Stimulated activated CD4-positive, alpha-beta T cell treated with anti-CD3 and anti-CD28 coated beads, TNF-alpha, amount 100 ng/mL, for 4 hours (primary cell): ENCODE measurements around the gene GJA3.

Experiments used
- DNase-seq, 3 experiments: peaks; one replicate each; pipeline ENCODE4 v3.0.0-alpha.2; 2020; ENCODE audit warnings: low read depth in 3 of 3

Gene GJA3

GRCh38 chr13:20160306-20161274 lies at the start of gene GJA3:
GJA3 (minus strand) TSS chr13:20161052; CDS start chr13:20143288, 17,764 bp downstream.
- peak; percentile 28 to 58 (median 51) for DNase-seq

DNA sequence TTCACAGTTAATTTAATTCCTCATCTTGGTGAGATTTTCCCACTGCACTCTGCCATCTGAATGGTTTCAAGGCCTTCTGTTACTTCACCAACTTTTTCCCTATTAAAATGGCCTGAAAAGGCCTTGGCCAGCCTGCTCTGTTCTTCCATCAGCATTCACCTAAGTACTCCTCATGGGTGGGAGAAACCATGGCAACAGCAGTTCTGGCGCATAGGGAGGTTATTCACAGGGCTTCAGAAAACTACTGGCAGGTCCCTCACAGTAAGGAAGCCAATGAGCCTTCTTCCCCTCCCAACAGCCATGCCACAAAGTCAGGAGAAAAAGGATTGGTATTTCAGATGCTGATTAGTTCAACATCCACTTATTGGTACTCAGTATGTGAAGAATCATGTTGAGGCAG lies 49.1 kb upstream of the GJA3 start:
- no peak for DNase-seq

- DNase-seq, result no peak
Measured at GRCh38 chr13:20206698-20207235, 45.9 kb upstream of the GJA3 start.

GRCh38 chr13:20206065-20206697 lies 45.3 kb upstream of the GJA3 start:
- no peak for DNase-seq

GRCh38 chr13:20198781-20199180 lies 37.9 kb upstream of the GJA3 start:
- DNase-seq, result no peak

DNA sequence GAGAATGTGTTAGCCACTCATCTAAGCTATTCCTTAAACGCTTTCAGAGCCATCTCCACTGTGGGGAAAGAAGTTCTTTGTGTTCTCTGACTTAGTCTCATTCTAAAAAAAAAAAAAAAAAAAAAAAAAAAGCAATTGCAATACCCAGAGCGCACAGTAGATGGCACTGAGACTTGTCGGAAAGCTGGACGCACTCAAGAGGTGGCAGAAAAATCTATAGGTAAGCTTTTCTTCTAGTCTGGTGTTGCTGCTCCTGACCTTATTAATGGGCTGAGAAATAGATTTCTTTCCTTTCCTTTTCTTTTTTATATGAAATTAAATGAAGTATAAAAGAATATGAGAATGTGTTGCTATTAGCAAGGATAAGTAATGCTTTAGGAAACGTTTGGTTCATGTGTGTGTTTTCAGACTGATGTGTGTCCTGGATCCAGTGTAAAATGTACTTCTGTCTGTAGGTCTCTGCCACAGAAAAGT lies 36.5 kb upstream of the GJA3 start:
- no peak for DNase-seq

DNA sequence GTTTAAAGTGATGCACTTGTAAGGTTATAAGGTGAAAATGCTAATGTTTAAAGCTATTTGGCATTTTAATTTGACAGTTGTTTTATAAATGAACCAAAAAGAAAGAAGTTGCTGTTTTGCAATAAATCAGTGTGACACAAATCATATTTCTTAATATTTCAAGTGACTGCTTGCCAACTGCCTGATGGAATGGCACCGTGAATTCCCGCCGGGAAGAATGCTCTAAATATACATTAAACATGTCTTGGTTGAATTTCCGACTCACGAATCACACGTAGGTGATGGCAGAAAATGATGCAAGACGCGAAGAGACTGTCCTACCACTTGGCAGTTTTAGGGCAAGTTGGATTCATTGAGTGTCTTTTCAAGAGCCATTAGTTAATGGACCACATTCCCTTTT lies 34.9 kb upstream of the GJA3 start:
- DNase-seq, result no peak

GRCh38 chr13:20193907-20194631 lies 33.2 kb upstream of the GJA3 start:
- no peak for DNase-seq

DNA sequence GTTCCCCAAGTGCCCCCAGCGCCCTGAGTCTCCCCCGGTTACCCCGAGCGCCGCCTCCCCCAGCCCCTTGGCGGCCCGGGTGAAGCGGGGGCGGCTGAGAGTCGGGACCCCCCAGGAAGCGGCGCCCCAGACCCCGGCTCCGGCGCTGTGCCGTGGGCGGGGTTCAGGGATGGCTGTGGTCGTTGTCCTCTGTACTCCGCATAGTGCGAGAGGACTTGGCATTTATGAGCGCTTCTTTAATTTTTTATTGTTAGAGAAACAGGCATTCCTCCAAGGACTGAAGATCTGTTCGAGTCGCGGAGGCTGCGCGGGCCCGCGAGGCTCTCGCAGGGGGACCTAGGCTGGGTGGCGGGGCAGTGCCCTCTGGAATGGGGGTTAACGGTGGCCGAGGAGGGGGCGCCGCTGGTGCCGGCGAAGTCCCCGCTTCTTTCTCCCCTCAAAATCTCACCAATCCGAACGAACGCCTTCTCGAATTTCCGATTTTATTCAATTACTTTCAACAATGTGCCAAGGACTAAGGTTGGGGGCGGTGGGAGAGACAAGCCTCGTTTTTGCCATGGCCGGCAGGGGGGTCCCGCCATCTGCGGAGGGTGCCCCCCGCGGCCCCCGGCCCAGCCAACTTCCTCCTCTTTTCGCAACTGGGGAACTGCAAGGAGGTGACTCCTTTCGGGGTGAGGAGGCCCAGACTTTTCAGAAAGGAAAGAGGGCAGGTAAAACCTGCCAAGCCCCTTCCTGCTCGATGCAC lies 32.5 kb upstream of the GJA3 start:
- DNase-seq, result no peak

DNA sequence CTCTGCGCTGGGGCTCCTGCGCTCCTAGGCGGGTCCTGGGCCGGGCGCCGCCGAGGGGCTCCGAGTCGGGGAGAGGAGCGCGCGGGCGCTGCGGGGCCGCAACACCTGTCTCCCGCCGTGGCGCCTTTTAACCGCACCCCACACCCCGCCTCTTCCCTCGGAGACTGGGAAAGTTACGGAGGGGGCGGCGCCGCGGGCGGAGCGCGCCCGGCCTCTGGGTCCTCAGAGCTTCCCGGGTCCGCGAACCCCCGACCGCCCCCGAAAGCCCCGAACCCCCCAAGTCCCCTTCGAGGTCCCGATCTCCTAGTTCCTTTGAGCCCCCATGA lies 31.9 kb upstream of the GJA3 start, which contains the start of gene GJB2:
Gene GJB2, minus strand, starts transcription at position 103 of the 326 bp plus-strand sequence. CDS start 3,357 bp downstream, outside the sequence.
- no peak for DNase-seq

- no peak for DNase-seq
Measured at GRCh38 chr13:20192158-20192835, 31.4 kb upstream of the GJA3 start.

DNA sequence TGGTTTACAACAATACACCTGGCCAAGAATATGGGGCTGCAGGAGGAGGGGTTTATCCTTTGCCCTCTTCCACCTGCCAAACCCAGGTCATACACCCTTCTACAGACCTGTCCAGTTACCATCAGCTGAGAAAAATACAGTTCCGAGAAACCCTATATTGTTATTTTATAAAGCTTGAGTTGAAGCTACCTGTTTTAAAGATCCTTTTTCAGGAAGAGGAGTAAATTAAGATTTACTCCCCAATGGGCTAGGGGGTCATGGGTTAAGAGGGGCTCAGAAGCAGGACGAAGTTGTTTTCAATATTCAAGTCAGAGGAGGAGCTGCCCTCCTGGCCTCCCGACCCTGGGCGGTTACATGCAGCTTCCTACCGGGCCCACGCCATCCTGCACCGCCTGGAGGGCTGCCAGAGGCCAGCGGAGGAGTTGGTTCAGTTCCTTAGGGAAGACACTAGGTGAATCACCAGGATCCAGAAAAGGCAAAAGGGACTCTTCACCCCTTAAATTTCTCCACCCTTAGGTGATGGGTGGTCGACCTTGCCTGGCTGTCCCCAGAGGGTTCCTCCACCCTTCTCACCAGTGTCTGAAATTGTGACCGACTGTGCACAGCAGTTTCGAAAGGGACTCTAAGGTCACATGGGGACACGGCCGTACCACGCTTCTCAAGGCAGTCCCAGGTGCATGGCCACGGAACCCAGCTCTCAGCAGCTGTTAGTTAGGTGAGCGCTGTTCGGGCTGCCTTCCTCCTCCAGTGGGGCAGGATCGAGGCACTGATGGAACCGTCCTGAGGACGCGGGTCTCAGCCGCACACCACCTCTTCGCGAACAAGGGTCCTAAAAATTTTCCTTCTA lies 30.7 kb upstream of the GJA3 start:
- no peak for DNase-seq

GRCh38 chr13:20190481-20191310 lies 29.8 kb upstream of the GJA3 start:
- DNase-seq, result no peak

DNA sequence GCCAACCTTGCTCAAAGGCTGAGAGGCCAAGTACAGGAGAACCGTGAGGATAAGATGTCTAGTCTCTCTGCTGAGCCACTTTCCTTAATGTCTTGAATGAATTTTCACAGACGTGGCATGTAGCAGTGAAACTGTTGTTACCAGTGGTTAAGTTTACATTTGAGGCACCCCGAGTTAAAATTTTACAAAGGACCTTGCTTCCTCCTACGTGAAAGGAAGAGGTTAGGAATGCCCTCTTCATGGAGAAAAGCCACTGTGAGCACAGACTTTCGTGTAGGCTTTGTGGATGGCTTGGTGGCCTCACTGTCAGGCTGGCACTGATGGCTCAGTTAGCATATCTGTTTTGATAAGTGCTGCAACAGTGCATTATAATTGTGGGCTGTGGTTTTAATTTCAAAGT lies 29.2 kb upstream of the GJA3 start:
- no peak for DNase-seq

DNA sequence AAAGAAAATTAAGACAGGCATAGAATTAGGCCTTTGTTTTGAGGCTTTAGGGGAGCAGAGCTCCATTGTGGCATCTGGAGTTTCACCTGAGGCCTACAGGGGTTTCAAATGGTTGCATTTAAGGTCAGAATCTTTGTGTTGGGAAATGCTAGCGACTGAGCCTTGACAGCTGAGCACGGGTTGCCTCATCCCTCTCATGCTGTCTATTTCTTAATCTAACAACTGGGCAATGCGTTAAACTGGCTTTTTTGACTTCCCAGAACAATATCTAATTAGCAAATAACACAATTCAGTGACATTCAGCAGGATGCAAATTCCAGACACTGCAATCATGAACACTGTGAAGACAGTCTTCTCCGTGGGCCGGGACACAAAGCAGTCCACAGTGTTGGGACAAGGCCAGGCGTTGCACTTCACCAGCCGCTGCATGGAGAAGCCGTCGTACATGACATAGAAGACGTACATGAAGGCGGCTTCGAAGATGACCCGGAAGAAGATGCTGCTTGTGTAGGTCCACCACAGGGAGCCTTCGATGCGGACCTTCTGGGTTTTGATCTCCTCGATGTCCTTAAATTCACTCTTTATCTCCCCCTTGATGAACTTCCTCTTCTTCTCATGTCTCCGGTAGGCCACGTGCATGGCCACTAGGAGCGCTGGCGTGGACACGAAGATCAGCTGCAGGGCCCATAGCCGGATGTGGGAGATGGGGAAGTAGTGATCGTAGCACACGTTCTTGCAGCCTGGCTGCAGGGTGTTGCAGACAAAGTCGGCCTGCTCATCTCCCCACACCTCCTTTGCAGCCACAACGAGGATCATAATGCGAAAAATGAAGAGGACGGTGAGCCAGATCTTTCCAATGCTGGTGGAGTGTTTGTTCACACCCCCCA lies 28.1 kb upstream of the GJA3 start:
- no peak for DNase-seq

DNA sequence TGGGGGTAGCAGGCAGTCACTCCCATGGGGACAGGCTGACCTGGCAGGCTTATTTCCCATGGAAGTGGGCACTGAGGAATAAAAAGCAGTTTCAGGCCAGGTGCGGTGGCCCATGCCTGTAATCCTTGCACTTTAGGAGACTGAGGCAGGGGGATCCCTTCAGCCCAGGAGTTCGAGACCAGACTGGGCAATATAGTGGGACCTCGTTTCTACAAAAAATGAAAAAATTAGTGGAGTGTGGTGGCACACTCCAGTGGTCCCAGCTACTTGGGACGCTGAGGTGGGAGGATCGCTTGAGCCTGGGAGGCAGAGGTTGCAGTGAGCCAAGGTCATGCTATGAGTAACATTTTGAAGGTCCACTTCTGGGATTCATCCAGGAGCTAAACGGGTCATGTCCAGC lies 25.9 kb upstream of the GJA3 start:
- DNase-seq, result no peak

DNA sequence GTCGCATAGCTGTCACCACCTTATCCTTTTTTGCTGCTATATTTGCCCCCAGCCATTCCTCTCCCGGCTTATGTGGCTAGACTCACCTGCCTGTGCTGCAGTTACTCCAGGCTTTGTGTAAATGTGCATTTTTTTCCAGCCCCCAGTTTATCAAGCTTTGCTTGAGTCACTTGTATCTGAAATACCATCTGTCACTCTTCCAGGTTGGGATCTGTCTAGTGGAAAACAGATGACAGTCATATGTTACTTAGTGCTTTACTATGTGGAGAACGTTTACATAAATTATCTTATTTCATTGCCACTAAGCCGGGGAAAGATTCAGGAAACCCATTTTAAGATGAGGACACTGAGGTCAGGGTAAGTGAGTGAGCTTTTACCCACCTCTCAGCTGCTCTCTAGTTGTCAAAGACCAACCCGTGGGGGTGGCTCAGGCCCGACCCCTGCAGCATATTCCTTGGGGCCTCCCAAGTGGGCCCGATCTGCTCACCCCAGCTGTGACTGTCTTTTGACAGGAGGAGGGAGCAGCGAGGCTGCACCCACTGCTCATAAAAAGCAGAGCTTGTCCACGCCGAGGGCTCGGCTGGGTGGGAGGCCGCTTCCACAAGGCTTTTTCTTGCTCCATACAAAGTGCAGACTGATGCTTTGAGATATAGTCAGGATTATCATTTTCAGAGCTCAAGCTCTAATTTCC lies 24.7 kb upstream of the GJA3 start:
- DNase-seq, result no peak
